Aorta (tissue), 5 donors: ENCODE data around the gene CAMKMT. TPM values are rescaled to one million over a fixed set of nuclear protein-coding genes. Genes with fewer than 3 reads are reported as not detected.

Experiments
- ATAC-seq: fragments of 200-7000 bp; cut with Tn5 transposase; one replicate; pipeline ENCODE4 v1.9.1; 2022; ENCODE audit warnings: moderate library complexity; ENCODE audit not compliant: low FRiP score
- DNase-seq, 2 donors: peaks; one replicate each; pipeline ENCODE4 v3.0.0-alpha.2; 2020
- H3K27ac ChIP-seq, 2 donors: one replicate each; pipeline ENCODE4 v1.5.1; 2013; ENCODE audit warnings: low read length in 2 of 2, mild to moderate bottlenecking in 2 of 2, moderate library complexity in 2 of 2, control low read depth in 1 of 2, inconsistent platforms in 1 of 2, low read depth in 1 of 2
- H3K27me3 ChIP-seq, 2 donors: one replicate each; pipeline ENCODE4 v1.6.1; 2013; ENCODE audit warnings: control low read depth in 1 of 2, low read length in 1 of 2, mild to moderate bottlenecking in 1 of 2, moderate library complexity in 1 of 2; ENCODE audit not compliant: insufficient read depth in 2 of 2, control insufficient read depth in 1 of 2
- H3K36me3 ChIP-seq, 2 donors: one replicate each; pipeline ENCODE4 v1.6.1; 2013; ENCODE audit warnings: control low read depth in 1 of 2, low read length in 1 of 2, mild to moderate bottlenecking in 1 of 2; ENCODE audit not compliant: insufficient read depth in 2 of 2, control insufficient read depth in 1 of 2
- H3K4me1 ChIP-seq, 2 donors: one replicate each; pipeline ENCODE4 v1.6.1; 2013; ENCODE audit warnings: low read length in 2 of 2, control low read depth in 1 of 2, mild to moderate bottlenecking in 1 of 2, moderate library complexity in 1 of 2; ENCODE audit not compliant: insufficient read depth in 2 of 2, control insufficient read depth in 1 of 2
- H3K4me3 ChIP-seq, 2 donors: one replicate each; pipeline ENCODE4 v1.5.1; 2013; ENCODE audit warnings: low read length in 2 of 2, control low read depth in 1 of 2, mild to moderate bottlenecking in 1 of 2
- H3K9me3 ChIP-seq: one replicate; pipeline ENCODE4 v1.6.1; 2013; ENCODE audit warnings: mild to moderate bottlenecking, low read length; ENCODE audit not compliant: control insufficient read depth
- WGBS, 2 donors: extraction: QIAGEN DNeasy Blood & Tissue Kit; methylation state at CpG; one replicate each; pipeline ENCODE4 v1.1.7; 2013; 5-methylcytosine and 5-hydroxymethylcytosine counted together
- intact Hi-C, 2 donors: fragments of 100-400 bp; cut with DNase I; formaldehyde crosslinking; loops; one replicate each; pipeline versions ENCODE4 v1.14.2 to v1.15.0; 2022
- polyA plus RNA-seq, 2 donors: library from polyadenylated mRNA; stranded (reverse); fragments of 200-250 nt; gene quantifications; one replicate each; pipeline ENCODE4 v1.2.3, GENCODE V29; 2013
- total RNA-seq, 2 donors: library from RNA; stranded (reverse); fragmentation: NEBNext Ultra II Directional; extraction: Animal tissue kit (Norgen Biotek cat#: 25700); gene quantifications; one replicate each; pipeline ENCODE4 v1.2.1, GENCODE V29; 2021
- donor health status: healthy with polysubstance abuse.
- donor health status: Bipolar disorder and iron deficiency.
- donor health status: DM: no; HTN: no; CAD: no.
- donor health status: DM: no; HTN: no; CAD: no.
- donor health status: DM: yes; HTN: yes; CAD: no.

Gene CAMKMT
- total and polyA plus RNA-seq, 4 donors = 3.1 to 15.2 (median 11.9) TPM

- H3K4me1 ChIP-seq = no peaks in the 10 kb centered on the region
- 91 to 94% methylated on average over 5 of the region's 5 CpGs for whole genome bisulfite sequencing, 2 donors
- ATAC-seq = no peak
These were observed 310.2 kb downstream of the CAMKMT start for GRCh38 chr2:44671916-44672315.

GRCh38 chr2:44672431-44672830 is 310.7 kb downstream of the CAMKMT start:
- Histone ChIP-seq H3K27me3 (peaks cover 0 to 2% of the 10 kb centered on the region in 2 donors), H3K4me1 (no peaks in the 10 kb centered on the region), H3K27ac (no peak overlapping the region), H3K36me3 (no peaks in the 10 kb centered on the region), H3K9me3 (no peaks in the 10 kb centered on the region), H3K4me3 (no peak overlapping the region)
- intact Hi-C loops = no loop called here
- 83 to 95% methylated on average over 1 of the region's 1 CpG for WGBS, 2 donors
- ATAC-seq (no peak), DNase-seq (no peak)

More at GRCh38 chr2:44671916-44672315, 310.2 kb downstream of the CAMKMT start:
- H3K4me3 ChIP-seq = no peak overlapping the region
- H3K36me3 ChIP-seq = no peaks in the 10 kb centered on the region
- peaks cover 0 to 2% of the 10 kb centered on the region in 2 donors for H3K27me3 ChIP-seq
- no peaks in the 10 kb centered on the region for H3K9me3 ChIP-seq
- intact Hi-C loops = no loop called here
- H3K27ac ChIP-seq = no peak overlapping the region
- DNase-seq = no peak

GRCh38 chr2:44674473-44675284 is 312.9 kb downstream of the CAMKMT start:
- DNase-seq (no peak), ATAC-seq (no peak)
- Histone ChIP-seq H3K27ac (no peak overlapping the region), H3K4me1 (no peaks in the 10 kb centered on the region), H3K36me3 (no peaks in the 10 kb centered on the region), H3K4me3 (no peak overlapping the region), H3K27me3 (peaks cover 0 to 2% of the 10 kb centered on the region in 2 donors), H3K9me3 (no peaks in the 10 kb centered on the region)
- WGBS, 2 donors = 67 to 75% methylated on average over 4 of the region's 4 CpGs
- intact Hi-C loops = no loop called here

GRCh38 chr2:44676379-44676778 is 314.6 kb downstream of the CAMKMT start:
- intact Hi-C loops = no loop called here
- WGBS, 2 donors = 96% methylated on average over 3 of the region's 3 CpGs

GRCh38 chr2:44679584-44679983 is 317.8 kb downstream of the CAMKMT start:
- no peaks in the 10 kb centered on the region for H3K36me3 ChIP-seq
- ATAC-seq (no peak), DNase-seq (no peak)
- no peak overlapping the region for H3K27ac ChIP-seq
- no peaks in the 10 kb centered on the region for H3K27me3 ChIP-seq
- intact Hi-C loops = no loop called here
- H3K4me3 ChIP-seq = no peak overlapping the region
- H3K4me1 ChIP-seq = no peaks in the 10 kb centered on the region
- H3K9me3 ChIP-seq = no peaks in the 10 kb centered on the region
- 86 to 89% methylated on average over 4 of the region's 4 CpGs for WGBS, 2 donors

More at GRCh38 chr2:44676379-44676778, 314.6 kb downstream of the CAMKMT start:
- ATAC-seq = no peak
- Histone ChIP-seq H3K27ac (no peak overlapping the region), H3K27me3 (peaks cover 0 to 2% of the 10 kb centered on the region in 2 donors), H3K4me3 (no peak overlapping the region), H3K36me3 (no peaks in the 10 kb centered on the region), H3K4me1 (no peaks in the 10 kb centered on the region), H3K9me3 (no peaks in the 10 kb centered on the region)
- no peak for DNase-seq

- intact Hi-C loops = no loop called here
- H3K36me3 ChIP-seq = no peaks in the 10 kb centered on the region
- H3K4me3 ChIP-seq = no peak overlapping the region
- no peak overlapping the region for H3K27ac ChIP-seq
- ATAC-seq = no peak
- no peaks in the 10 kb centered on the region for H3K4me1 ChIP-seq
- H3K27me3 ChIP-seq = no peaks in the 10 kb centered on the region
- no peaks in the 10 kb centered on the region for H3K9me3 ChIP-seq
- WGBS, 2 donors = 81 to 88% methylated on average over 4 of the region's 4 CpGs
- no peak for DNase-seq
These were observed 318.2 kb downstream of the CAMKMT start for GRCh38 chr2:44679990-44680389.

GRCh38 chr2:44680424-44680971 is 318.8 kb downstream of the CAMKMT start:
- WGBS, 2 donors = 85 to 89% methylated on average over 8 of the region's 8 CpGs
- intact Hi-C loops = no loop called here
- Histone ChIP-seq H3K4me1 (no peaks in the 10 kb centered on the region), H3K27me3 (no peaks in the 10 kb centered on the region), H3K4me3 (no peak overlapping the region), H3K36me3 (no peaks in the 10 kb centered on the region), H3K27ac (no peak overlapping the region), H3K9me3 (no peaks in the 10 kb centered on the region)
- no peak for ATAC-seq
- no peak for DNase-seq

- no peaks in the 10 kb centered on the region for H3K27me3 ChIP-seq
- no peak for ATAC-seq
- H3K36me3 ChIP-seq = no peaks in the 10 kb centered on the region
- H3K9me3 ChIP-seq = no peaks in the 10 kb centered on the region
- H3K27ac ChIP-seq = no peak overlapping the region
- intact Hi-C loops = no loop called here
- 82 to 88% methylated on average over 5 of the region's 5 CpGs for WGBS, 2 donors
- no peak overlapping the region for H3K4me3 ChIP-seq
- no peak for DNase-seq
- no peaks in the 10 kb centered on the region for H3K4me1 ChIP-seq
These were observed 319.3 kb downstream of the CAMKMT start for GRCh38 chr2:44680983-44681531.

GRCh38 chr2:44682459-44682858 is 320.7 kb downstream of the CAMKMT start:
- H3K36me3 ChIP-seq = no peaks in the 10 kb centered on the region
- no peaks in the 10 kb centered on the region for H3K4me1 ChIP-seq
- intact Hi-C loops = no loop called here
- WGBS, 2 donors = 93 to 97% methylated on average over 6 of the region's 6 CpGs
- H3K9me3 ChIP-seq = no peaks in the 10 kb centered on the region
- ATAC-seq = no peak
- DNase-seq = no peak
- H3K27me3 ChIP-seq = no peaks in the 10 kb centered on the region
- no peak overlapping the region for H3K4me3 ChIP-seq
- H3K27ac ChIP-seq = no peak overlapping the region
